ENCODE results near the gene C9orf72. TPM values are rescaled to one million over a fixed set of nuclear protein-coding genes. Genes with fewer than 3 reads are reported as not detected.

Gene C9orf72
- total RNA-seq, 4 donors from 2014 or later: 6.6 to 19.5 (median 8.6) TPM

DNA sequence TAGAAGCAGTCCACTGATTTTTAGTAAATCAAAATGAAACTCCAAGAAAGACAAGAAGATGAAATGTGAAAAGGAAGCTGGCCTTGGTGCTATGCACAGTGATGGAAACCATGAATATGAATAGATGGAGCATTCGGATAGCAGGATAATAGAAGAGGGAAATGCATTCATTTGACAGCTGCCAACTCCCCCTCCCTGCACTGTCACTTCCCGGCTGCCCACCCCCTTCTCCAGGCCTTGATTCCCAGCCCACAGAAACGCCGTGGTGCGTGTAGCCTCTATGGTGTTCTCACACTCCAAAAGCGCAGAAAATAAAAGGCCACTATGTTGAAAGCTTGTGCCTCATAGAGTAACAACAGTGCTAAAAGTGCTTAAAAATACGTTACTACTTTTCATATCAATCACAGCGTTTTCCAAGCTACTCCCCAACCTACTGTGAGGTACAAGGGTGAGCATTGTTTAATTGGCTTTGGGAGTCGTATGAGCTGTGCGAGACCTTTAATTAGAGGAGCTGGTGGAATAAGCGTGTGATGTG lies 75.3 kb downstream of the C9orf72 start:
- DNase-seq: no peak
- TF ChIP-seq, protein P1, sequence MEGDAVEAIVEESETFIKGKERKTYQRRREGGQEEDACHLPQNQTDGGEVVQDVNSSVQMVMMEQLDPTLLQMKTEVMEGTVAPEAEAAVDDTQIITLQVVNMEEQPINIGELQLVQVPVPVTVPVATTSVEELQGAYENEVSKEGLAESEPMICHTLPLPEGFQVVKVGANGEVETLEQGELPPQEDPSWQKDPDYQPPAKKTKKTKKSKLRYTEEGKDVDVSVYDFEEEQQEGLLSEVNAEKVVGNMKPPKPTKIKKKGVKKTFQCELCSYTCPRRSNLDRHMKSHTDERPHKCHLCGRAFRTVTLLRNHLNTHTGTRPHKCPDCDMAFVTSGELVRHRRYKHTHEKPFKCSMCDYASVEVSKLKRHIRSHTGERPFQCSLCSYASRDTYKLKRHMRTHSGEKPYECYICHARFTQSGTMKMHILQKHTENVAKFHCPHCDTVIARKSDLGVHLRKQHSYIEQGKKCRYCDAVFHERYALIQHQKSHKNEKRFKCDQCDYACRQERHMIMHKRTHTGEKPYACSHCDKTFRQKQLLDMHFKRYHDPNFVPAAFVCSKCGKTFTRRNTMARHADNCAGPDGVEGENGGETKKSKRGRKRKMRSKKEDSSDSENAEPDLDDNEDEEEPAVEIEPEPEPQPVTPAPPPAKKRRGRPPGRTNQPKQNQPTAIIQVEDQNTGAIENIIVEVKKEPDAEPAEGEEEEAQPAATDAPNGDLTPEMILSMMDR (IDR thresholded peaks at IDR 0.05): no peak
- TF ChIP-seq POLR2A (IDR thresholded peaks at IDR 0.05): no peak
- peak overlapping the region in 1 of 4 donors; percentile 70 for H3K27ac ChIP-seq
- H3K27me3 ChIP-seq: no peaks in the 10 kb centered on the region
- 76 to 95% methylated on average over 11 of the region's 11 CpGs for WGBS, 2 donors
- H3K9me3 ChIP-seq: no peaks in the 10 kb centered on the region
- H3K36me3 ChIP-seq: no peaks in the 10 kb centered on the region
- H3K4me3 ChIP-seq: no peak overlapping the region
- H3K4me1 ChIP-seq: peaks cover 9 to 53% (median 21%) of the 10 kb centered on the region in 3 donors
- intact Hi-C loops (cut with DNase I): no loop called here

Other genes with a start within 250 kb of the C9orf72 start
- not detected for gene IFNK, start 49.2 kb downstream of the C9orf72 start, total RNA-seq
- gene MOB3B, start 43.7 kb downstream of the C9orf72 start, total RNA-seq: 1 to 10 TPM; 2.2 to 7.6 (median 5.2) TPM